ENCODE results near the gene KANSL3.

DNA sequence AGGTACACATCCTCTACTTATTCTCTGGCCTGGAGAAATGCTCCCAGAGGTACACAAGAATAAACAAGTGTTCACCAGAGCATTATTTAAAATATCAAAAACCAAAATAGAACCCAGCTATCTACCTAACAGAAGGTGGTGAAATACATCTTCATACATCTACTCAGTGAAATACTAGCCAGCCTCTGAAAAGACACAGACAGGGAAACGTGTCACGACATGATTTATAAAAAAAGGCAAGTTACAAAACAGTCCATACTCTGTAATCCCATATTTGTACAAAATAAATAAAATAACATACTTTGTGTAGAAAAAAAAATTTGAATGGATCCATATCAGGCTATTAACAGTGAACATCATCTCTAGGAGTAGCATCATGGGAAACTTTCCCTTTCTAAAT lies 38.2 kb downstream of the KANSL3 start:
- no peak for TF ChIP-seq POLR2AphosphoS5 (IDR thresholded peaks at IDR 0.05)
- no peak for TF ChIP-seq CTCF (IDR thresholded peaks at IDR 0.05)
